Endothelial cell of umbilical vein (primary cell): ENCODE results near the gene KLRF1. TPM values are rescaled to one million over a fixed set of nuclear protein-coding genes. Genes with fewer than 3 reads are reported as not detected.

Source experiments
- BruUV-seq: library from RNA; stranded (reverse); fragments of 400-500 nt; replicated peaks from 2 replicates; lab custom pipeline; 2021; lab: Mats Ljungman, UMichigan
- CTCF ChIA-PET: fragments of 300-600, 350-600 bp; sonication (Branson Sonifier 250); formaldehyde crosslinking; loops from one replicate; lab custom pipeline; 2021; ENCODE audit warnings: antibody characterized with exemption, inconsistent platforms; lab: Charles Lee
- POLR2A ChIA-PET: fragments of 300-600, 350-600 bp; sonication (Branson Sonifier 250); formaldehyde crosslinking; loops from one replicate; lab custom pipeline; 2021; ENCODE audit warnings: antibody characterized with exemption, inconsistent platforms; lab: Charles Lee
- DNase-seq: peaks from one replicate; pipeline ENCODE4 v3.0.0-alpha.2; 2011; ENCODE audit warnings: low read depth, low spot score
- FAIRE-seq: peaks from 2 replicates; lab custom pipeline; 2011; peaks lifted over from hg19 to GRCh38; lab: Jason Lieb, UNC
- H2AFZ ChIP-seq: 2 replicates; pipeline ENCODE4 v1.6.0; 2012; ENCODE audit warnings: low read depth, low read length, control low read depth, inconsistent platforms
- H3K27ac ChIP-seq: 2 replicates; pipeline ENCODE4 v1.5.1; 2011; ENCODE audit warnings: low read depth, mild to moderate bottlenecking, control low read depth, low read length, moderate library complexity; ENCODE audit not compliant: insufficient read depth
- H3K27me3 ChIP-seq, 2 experiments: 2 replicates each; pipeline versions ENCODE4 v1.6.0 to v1.6.1; 2011; ENCODE audit warnings: low read length in 2 of 2, mixed read lengths in 1 of 2; ENCODE audit not compliant: control insufficient read depth in 2 of 2, insufficient read depth in 2 of 2
- H3K36me3 ChIP-seq, 2 experiments: 2 replicates in 1 of 2; 3 replicates in 1 of 2; pipeline ENCODE4 v1.5.1; 2011; ENCODE audit warnings: low read length in 2 of 2, mild to moderate bottlenecking in 1 of 2, moderate library complexity in 1 of 2; ENCODE audit not compliant: control insufficient read depth in 2 of 2, insufficient read depth in 2 of 2; ENCODE audit errors: extremely low read depth in 1 of 2
- H3K4me1 ChIP-seq: 3 replicates; pipeline ENCODE4 v1.5.1; 2011; ENCODE audit warnings: mild to moderate bottlenecking, low read length; ENCODE audit not compliant: control insufficient read depth, insufficient read depth; ENCODE audit errors: extremely low read depth
- H3K4me2 ChIP-seq: 2 replicates; pipeline ENCODE4 v1.6.1; 2011; ENCODE audit warnings: low read length, control low read depth, mixed read lengths; ENCODE audit not compliant: insufficient read depth
- H3K4me3 ChIP-seq, 3 experiments: fragments of 200-600 bp in 1 of 3; sonication (generic), shearing (Covaris generic) in 1 of 3; replicated peaks in 1 of 3; 2 replicates each; pipeline ENCODE4 v1.5.1; 2011 to 2016; ENCODE audit warnings: control low read depth in 3 of 3, low read length in 3 of 3, mild to moderate bottlenecking in 2 of 3, inconsistent platforms in 1 of 3, low read depth in 1 of 3, moderate library complexity in 1 of 3; ENCODE audit not compliant: insufficient read depth in 1 of 3
- H3K79me2 ChIP-seq: 2 replicates; pipeline ENCODE4 v1.6.0; 2012; ENCODE audit warnings: low read length, inconsistent platforms; ENCODE audit not compliant: control insufficient read depth, insufficient read depth
- H3K9ac ChIP-seq: replicated peaks from 2 replicates; pipeline ENCODE3; 2011; ENCODE audit warnings: low read length, control low read depth; ENCODE audit not compliant: insufficient read depth; ENCODE audit errors: extremely low read depth
- H3K9me1 ChIP-seq: replicated peaks from 3 replicates; pipeline ENCODE4 v1.6.0; 2011; ENCODE audit warnings: mild to moderate bottlenecking, low read length; ENCODE audit not compliant: control insufficient read depth, insufficient read depth; ENCODE audit errors: extremely low read depth
- H3K9me3 ChIP-seq: replicated peaks from 2 replicates; pipeline ENCODE4 v1.5.1; 2012; ENCODE audit warnings: low read length, inconsistent platforms; ENCODE audit not compliant: control insufficient read depth, insufficient read depth
- H4K20me1 ChIP-seq: replicated peaks from 2 replicates; pipeline ENCODE3; 2011; ENCODE audit warnings: mild to moderate bottlenecking, low read length; ENCODE audit not compliant: control insufficient read depth, insufficient read depth; ENCODE audit errors: extremely low read depth
- FOS ChIP-seq: IDR thresholded peaks from 2 replicates; pipeline ENCODE4 v1.6.1; 2011; ENCODE audit warnings: mild to moderate bottlenecking, low read length, moderate library complexity, borderline replicate concordance; ENCODE audit not compliant: insufficient read depth
- GATA2 ChIP-seq: IDR thresholded peaks from 2 replicates; pipeline ENCODE4 v1.7.0; 2011; ENCODE audit warnings: low read depth, mild to moderate bottlenecking, moderate library complexity, mixed read lengths, low read length; ENCODE audit not compliant: insufficient read length, insufficient read depth
- JUN ChIP-seq: IDR thresholded peaks from 2 replicates; pipeline ENCODE4 v1.6.1; 2011; ENCODE audit warnings: borderline replicate concordance, low read depth; ENCODE audit not compliant: insufficient read length, insufficient read depth
- POLR2A ChIP-seq: IDR thresholded peaks from 2 replicates; pipeline ENCODE4 v1.6.1; 2012; ENCODE audit warnings: low read depth, mild to moderate bottlenecking, control low read depth, low read length
- POLR2AphosphoS5 ChIP-seq: IDR thresholded peaks from 2 replicates; pipeline ENCODE4 v1.6.1; 2012; ENCODE audit warnings: low read depth, mild to moderate bottlenecking, control low read depth, low read length, moderate library complexity; ENCODE audit not compliant: insufficient read depth
- dilution Hi-C: fragments of 300-500 bp; cut with MboI; formaldehyde crosslinking; loops from one replicate; pipeline ENCODE4 v1.15.0; 2019; ENCODE audit warnings: low sequenced_read_pairs; ENCODE audit not compliant: extremely low pct_ligation_motif_present
- intact Hi-C: fragments of 100-400 bp; cut with micrococcal nuclease; formaldehyde crosslinking; loops from one replicate; pipeline ENCODE4 v1.10.0; 2022
- polyA plus RNA-seq, 4 experiments: library from polyadenylated mRNA; depleted of rRNA in 3 of 4; stranded (reverse) in 3 of 4; unstranded in 1 of 4; fragments of >200 nt; gene quantifications; 2 replicates each; pipeline versions ENCODE4 v1.2.1 to v1.2.3, GENCODE V29; 2011 to 2012; ENCODE audit warnings: missing spikeins in 1 of 4
- total RNA-seq: library from RNA; stranded (reverse); gene quantifications from 2 replicates; pipeline ENCODE4 v1.2.3, GENCODE V29; 2021
- TF ChIP-seq, protein P1 (sequence below): IDR thresholded peaks from 2 replicates; pipeline ENCODE4 v1.6.1; 2011; ENCODE audit not compliant: insufficient read depth, insufficient read length

The KLRF1 gene
- total and polyA plus RNA-seq, 2 donors (not counting 3 experiments of a cell fraction or from before 2014, with no cell fraction given): not detected

- no peak for TF ChIP-seq POLR2AphosphoS5
- no peak for TF ChIP-seq JUN
- no peak for TF ChIP-seq POLR2A
- TF ChIP-seq, protein P1, sequence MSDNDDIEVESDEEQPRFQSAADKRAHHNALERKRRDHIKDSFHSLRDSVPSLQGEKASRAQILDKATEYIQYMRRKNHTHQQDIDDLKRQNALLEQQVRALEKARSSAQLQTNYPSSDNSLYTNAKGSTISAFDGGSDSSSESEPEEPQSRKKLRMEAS: no peak
- TF ChIP-seq FOS: no peak
- no peak for TF ChIP-seq GATA2
- Histone ChIP-seq H3K79me2 (no peaks in the 10 kb centered on the region), H3K27ac (no peak overlapping the region), H2AFZ (no peak overlapping the region), H3K9ac (no peak overlapping the region), H3K4me2 (no peak overlapping the region), H3K36me3 (no peaks in the 10 kb centered on the region), H4K20me1 (no peaks in the 10 kb centered on the region), H3K4me3 (no peak overlapping the region), H3K27me3 (no peaks in the 10 kb centered on the region), H3K9me3 (no peaks in the 10 kb centered on the region), H3K9me1 (no peaks in the 10 kb centered on the region), H3K4me1 (no peaks in the 10 kb centered on the region)
- POLR2A ChIA-PET: no interaction called here
- dilution Hi-C loops: no loop called here
- no peak for DNase-seq
- no TSS peak for BruUV-seq
- no peak for FAIRE-seq
- CTCF ChIA-PET: interaction anchor here (1.1 to 7.9 kb wide), 2 partner anchors 61 to 129 kb away, joined by 3 to 62 read pairs; no protein-coding TSS in a partner anchor
- intact Hi-C loops: no loop called here
These were observed 15.7 kb upstream of the KLRF1 start for GRCh38 chr12:9811621-9812020.
